ENCODE data around the gene NCK2. TPM values are rescaled to one million over a fixed set of nuclear protein-coding genes. Genes with fewer than 3 reads are reported as not detected.

Gene NCK2
- total RNA-seq, 1 donor from 2014 or later, result 86.2 TPM

GRCh38 chr2:105882341-105882740, 137.6 kb downstream of the NCK2 start:
- Mint-ChIP-seq H3K27ac (peak overlapping the region; percentile 19), H3K4me1 (peaks cover 60% of the 10 kb centered on the region), H3K27me3 (no peaks in the 10 kb centered on the region), H3K9me3 (peaks cover 4% of the 10 kb centered on the region), H3K36me3 (ENCODE audit: low read depth) (peaks cover 67% of the 10 kb centered on the region), H3K4me3 (no peak overlapping the region)
- no peak for DNase-seq
- intact Hi-C loops (cut with micrococcal nuclease), result loop anchor here (2.0 kb wide), 1 partner anchor 14 kb away; no protein-coding TSS in a partner anchor

GRCh38 chr2:105882920-105883435, 138.3 kb downstream of the NCK2 start:
- intact Hi-C loops (cut with micrococcal nuclease), result loop anchor here (2.0 kb wide), 1 partner anchor 14 kb away; no protein-coding TSS in a partner anchor

GRCh38 chr2:105883911-105884694, 139.4 kb downstream of the NCK2 start:
- DNase-seq, result no peak
- Mint-ChIP-seq H3K4me3 (no peak overlapping the region), H3K27ac (peak overlapping the region; percentile 54), H3K27me3 (no peaks in the 10 kb centered on the region), H3K36me3 (ENCODE audit: low read depth) (peaks cover 70% of the 10 kb centered on the region), H3K4me1 (peaks cover 48% of the 10 kb centered on the region), H3K9me3 (peaks cover 13% of the 10 kb centered on the region)
- intact Hi-C loops (cut with micrococcal nuclease), result loop anchor here (2.0 kb wide), 1 partner anchor 13 kb away; no protein-coding TSS in a partner anchor

More at GRCh38 chr2:105882920-105883435, 138.3 kb downstream of the NCK2 start:
- H3K4me3 Mint-ChIP-seq, result no peak overlapping the region
- peaks cover 4% of the 10 kb centered on the region for H3K9me3 Mint-ChIP-seq
- H3K4me1 Mint-ChIP-seq, result peaks cover 56% of the 10 kb centered on the region
- H3K27ac Mint-ChIP-seq, result no peak overlapping the region
- peaks cover 71% of the 10 kb centered on the region for H3K36me3 Mint-ChIP-seq (ENCODE audit: low read depth)
- DNase-seq, result no peak
- H3K27me3 Mint-ChIP-seq, result no peaks in the 10 kb centered on the region

- Mint-ChIP-seq H3K4me3 (no peak overlapping the region), H3K36me3 (ENCODE audit: low read depth) (peaks cover 68% of the 10 kb centered on the region), H3K4me1 (peaks cover 47% of the 10 kb centered on the region), H3K27me3 (no peaks in the 10 kb centered on the region), H3K27ac (peak overlapping the region; percentile 30), H3K9me3 (peaks cover 13% of the 10 kb centered on the region)
- no peak for DNase-seq
- intact Hi-C loops (cut with micrococcal nuclease), result no loop called here
These were observed 140.7 kb downstream of the NCK2 start for GRCh38 chr2:105885456-105885855.

- peaks cover 48% of the 10 kb centered on the region for H3K4me1 Mint-ChIP-seq
- H3K9me3 Mint-ChIP-seq, result peaks cover 13% of the 10 kb centered on the region
- peak overlapping the region; percentile 30 for H3K27ac Mint-ChIP-seq
- H3K36me3 Mint-ChIP-seq (ENCODE audit: low read depth), result peaks cover 70% of the 10 kb centered on the region
- intact Hi-C loops (cut with micrococcal nuclease), result no loop called here
- no peak for DNase-seq
- H3K4me3 Mint-ChIP-seq, result no peak overlapping the region
- H3K27me3 Mint-ChIP-seq, result no peaks in the 10 kb centered on the region
These were observed 141.3 kb downstream of the NCK2 start for GRCh38 chr2:105886029-105886454.

- intact Hi-C loops (cut with micrococcal nuclease), result no loop called here
- H3K36me3 Mint-ChIP-seq (ENCODE audit: low read depth), result peaks cover 71% of the 10 kb centered on the region
- H3K4me3 Mint-ChIP-seq, result no peak overlapping the region
- H3K9me3 Mint-ChIP-seq, result peaks cover 13% of the 10 kb centered on the region
- DNase-seq, result no peak
- peak overlapping the region; percentile 60 for H3K27ac Mint-ChIP-seq
- H3K4me1 Mint-ChIP-seq, result peaks cover 50% of the 10 kb centered on the region
- no peaks in the 10 kb centered on the region for H3K27me3 Mint-ChIP-seq
These were observed 142.0 kb downstream of the NCK2 start for GRCh38 chr2:105886687-105887086.

GRCh38 chr2:105887256-105887655, 142.5 kb downstream of the NCK2 start:
- peaks cover 68% of the 10 kb centered on the region for H3K36me3 Mint-ChIP-seq (ENCODE audit: low read depth)
- H3K4me3 Mint-ChIP-seq, result no peak overlapping the region
- intact Hi-C loops (cut with micrococcal nuclease), result no loop called here
- peak overlapping the region; percentile 65 for H3K27ac Mint-ChIP-seq
- H3K27me3 Mint-ChIP-seq, result no peaks in the 10 kb centered on the region
- DNase-seq, result no peak
- peaks cover 49% of the 10 kb centered on the region for H3K4me1 Mint-ChIP-seq
- peaks cover 13% of the 10 kb centered on the region for H3K9me3 Mint-ChIP-seq

- Mint-ChIP-seq H3K27me3 (no peaks in the 10 kb centered on the region), H3K27ac (no peak overlapping the region), H3K4me1 (peaks cover 42% of the 10 kb centered on the region), H3K36me3 (ENCODE audit: low read depth) (peaks cover 64% of the 10 kb centered on the region), H3K9me3 (peaks cover 13% of the 10 kb centered on the region), H3K4me3 (no peak overlapping the region)
- intact Hi-C loops (cut with micrococcal nuclease), result no loop called here
- no peak for DNase-seq
These were observed 143.9 kb downstream of the NCK2 start for GRCh38 chr2:105888625-105889024.

- Mint-ChIP-seq H3K27ac (no peak overlapping the region), H3K27me3 (no peaks in the 10 kb centered on the region), H3K4me3 (no peak overlapping the region), H3K36me3 (ENCODE audit: low read depth) (peaks cover 65% of the 10 kb centered on the region), H3K4me1 (peaks cover 38% of the 10 kb centered on the region), H3K9me3 (peaks cover 13% of the 10 kb centered on the region)
- DNase-seq, result no peak
- intact Hi-C loops (cut with micrococcal nuclease), result no loop called here
These were observed 144.3 kb downstream of the NCK2 start for GRCh38 chr2:105889046-105889445.

GRCh38 chr2:105890111-105890510, 145.4 kb downstream of the NCK2 start:
- no peak overlapping the region for H3K4me3 Mint-ChIP-seq
- intact Hi-C loops (cut with micrococcal nuclease), result no loop called here

GRCh38 chr2:105890856-105891255, 146.1 kb downstream of the NCK2 start:
- no peak overlapping the region for H3K27ac Mint-ChIP-seq
- intact Hi-C loops (cut with micrococcal nuclease), result no loop called here
- H3K9me3 Mint-ChIP-seq, result peaks cover 13% of the 10 kb centered on the region
- no peak for DNase-seq
- H3K4me1 Mint-ChIP-seq, result peaks cover 28% of the 10 kb centered on the region
- H3K4me3 Mint-ChIP-seq, result no peak overlapping the region
- peaks cover 74% of the 10 kb centered on the region for H3K36me3 Mint-ChIP-seq (ENCODE audit: low read depth)
- no peaks in the 10 kb centered on the region for H3K27me3 Mint-ChIP-seq

More at GRCh38 chr2:105890111-105890510, 145.4 kb downstream of the NCK2 start:
- no peaks in the 10 kb centered on the region for H3K27me3 Mint-ChIP-seq
- DNase-seq, result no peak
- H3K27ac Mint-ChIP-seq, result peak overlapping the region; percentile 4
- H3K36me3 Mint-ChIP-seq (ENCODE audit: low read depth), result peaks cover 71% of the 10 kb centered on the region
- H3K4me1 Mint-ChIP-seq, result peaks cover 32% of the 10 kb centered on the region
- H3K9me3 Mint-ChIP-seq, result peaks cover 13% of the 10 kb centered on the region

- H3K4me3 Mint-ChIP-seq, result no peak overlapping the region
- H3K4me1 Mint-ChIP-seq, result peaks cover 11% of the 10 kb centered on the region
- intact Hi-C loops (cut with micrococcal nuclease), result no loop called here
- H3K9me3 Mint-ChIP-seq, result peaks cover 15% of the 10 kb centered on the region
- H3K27me3 Mint-ChIP-seq, result no peaks in the 10 kb centered on the region
- no peak for DNase-seq
- H3K36me3 Mint-ChIP-seq (ENCODE audit: low read depth), result peaks cover 72% of the 10 kb centered on the region
- H3K27ac Mint-ChIP-seq, result no peak overlapping the region
These were observed 148.6 kb downstream of the NCK2 start for GRCh38 chr2:105893011-105893995.

- Mint-ChIP-seq H3K36me3 (ENCODE audit: low read depth) (peaks cover 75% of the 10 kb centered on the region), H3K27ac (no peak overlapping the region), H3K4me1 (peaks cover 11% of the 10 kb centered on the region), H3K4me3 (no peak overlapping the region), H3K9me3 (peaks cover 16% of the 10 kb centered on the region), H3K27me3 (no peaks in the 10 kb centered on the region)
- intact Hi-C loops (cut with micrococcal nuclease), result no loop called here
- DNase-seq, result no peak
These were observed 149.7 kb downstream of the NCK2 start for GRCh38 chr2:105894327-105894944.

Measured in activated CD4-positive, alpha-beta T cell treated with anti-CD3 and anti-CD28 coated beads, Interleukin-2, amount 10 ng/mL, durations not matched to agents 24 days and 14 days (primary cell).